GM18502 (cell line): Measurements from ENCODE around the gene SLC50A1.
A peak's percentile ranks its signal among the peaks of the same experiment; 100 is the strongest.

Experiments used
- ATAC-seq: cut with Tn5 transposase; IDR thresholded peaks from one replicate; pipeline ENCODE4 v1.9.1; 2021; ENCODE audit warnings: mild to moderate bottlenecking; ENCODE audit not compliant: unreplicated experiment, poor library complexity

Gene SLC50A1, protein sequence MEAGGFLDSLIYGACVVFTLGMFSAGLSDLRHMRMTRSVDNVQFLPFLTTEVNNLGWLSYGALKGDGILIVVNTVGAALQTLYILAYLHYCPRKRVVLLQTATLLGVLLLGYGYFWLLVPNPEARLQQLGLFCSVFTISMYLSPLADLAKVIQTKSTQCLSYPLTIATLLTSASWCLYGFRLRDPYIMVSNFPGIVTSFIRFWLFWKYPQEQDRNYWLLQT

DNA sequence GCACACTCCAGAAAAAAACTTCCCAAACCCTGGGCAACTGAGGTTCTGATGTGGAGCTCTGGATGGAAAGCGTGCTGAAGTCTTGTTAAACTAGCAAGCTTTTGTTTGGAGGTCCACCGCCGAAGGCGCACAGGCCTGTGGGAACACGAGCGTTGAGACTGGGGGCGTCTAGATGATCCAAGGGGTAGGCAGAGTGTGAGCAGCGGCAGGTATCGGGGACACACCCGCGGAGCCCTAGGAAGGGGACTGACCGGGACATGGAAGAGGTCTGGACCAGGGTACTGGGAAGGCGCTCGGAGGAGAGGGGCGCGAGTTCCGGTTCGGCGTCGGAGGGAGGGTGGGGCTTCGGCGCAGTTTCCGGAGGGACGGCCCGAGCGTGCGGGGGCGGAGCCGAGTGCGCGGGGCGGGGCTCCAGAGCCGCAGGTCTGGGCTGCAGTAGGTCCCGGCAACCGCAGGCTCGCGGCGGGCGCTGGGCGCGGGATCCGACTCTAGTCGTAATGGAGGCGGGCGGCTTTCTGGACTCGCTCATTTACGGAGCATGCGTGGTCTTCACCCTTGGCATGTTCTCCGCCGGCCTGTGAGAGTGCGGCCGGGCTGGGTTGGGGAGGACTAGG lies at the start of gene SLC50A1:
SLC50A1 (plus strand) TSS at position 438 of the 614 bp plus-strand sequence; CDS start at position 498, 60 bp downstream.
- peak; percentile 78 for ATAC-seq

DNA sequence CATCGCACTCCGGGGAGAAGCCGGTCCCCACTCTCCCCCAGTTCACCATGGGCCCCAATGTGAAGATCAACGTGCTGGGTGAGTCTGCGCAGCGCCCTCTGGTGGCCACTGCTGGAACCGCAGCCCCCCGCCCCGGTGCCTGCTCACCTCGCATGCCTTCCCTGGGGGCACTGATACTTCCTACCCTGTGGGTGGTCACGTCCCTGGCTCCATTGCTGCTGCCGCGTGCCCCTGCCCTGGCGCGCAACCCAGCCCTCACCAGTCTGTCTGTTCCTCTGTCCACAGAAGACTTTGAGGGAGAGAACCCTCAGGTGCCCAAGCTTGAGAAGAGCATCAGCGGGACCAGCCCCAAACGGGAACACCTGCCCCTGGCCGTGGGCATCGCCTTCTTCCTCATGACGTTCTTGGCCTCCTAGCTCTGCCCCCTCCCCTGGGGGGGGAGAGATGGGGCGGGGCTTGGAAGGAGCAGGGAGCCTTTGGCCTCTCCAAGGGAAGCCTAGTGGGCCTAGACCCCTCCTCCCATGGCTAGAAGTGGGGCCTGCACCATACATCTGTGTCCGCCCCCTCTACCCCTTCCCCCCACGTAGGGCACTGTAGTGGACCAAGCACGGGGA lies 49.4 kb upstream of the SLC50A1 start:
- no peak for ATAC-seq

DNA sequence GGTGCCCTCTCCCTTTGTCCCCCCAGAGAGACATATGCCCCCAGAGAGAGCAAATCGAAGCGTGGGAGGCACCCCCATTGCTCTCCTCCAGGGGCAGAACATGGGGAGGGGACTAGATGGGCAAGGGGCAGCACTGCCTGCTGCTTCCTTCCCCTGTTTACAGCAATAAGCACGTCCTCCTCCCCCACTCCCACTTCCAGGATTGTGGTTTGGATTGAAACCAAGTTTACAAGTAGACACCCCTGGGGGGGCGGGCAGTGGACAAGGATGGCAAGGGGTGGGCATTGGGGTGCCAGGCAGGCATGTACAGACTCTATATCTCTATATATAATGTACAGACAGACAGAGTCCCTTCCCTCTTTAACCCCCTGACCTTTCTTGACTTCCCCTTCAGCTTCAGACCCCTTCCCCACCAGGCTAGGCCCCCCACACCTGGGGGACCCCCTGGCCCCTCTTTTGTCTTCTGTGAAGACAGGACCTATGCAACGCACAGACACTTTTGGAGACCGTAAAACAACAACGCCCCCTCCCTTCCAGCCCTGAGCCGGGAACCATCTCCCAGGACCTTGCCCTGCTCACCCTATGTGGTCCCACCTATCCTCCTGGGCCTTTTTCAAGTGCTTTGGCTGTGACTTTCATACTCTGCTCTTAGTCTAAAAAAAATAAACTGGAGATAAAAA lies 48.7 kb upstream of the SLC50A1 start:
- no peak for ATAC-seq

- no peak for ATAC-seq
Observed at GRCh38 chr1:155091071-155092051, 44.3 kb upstream of the SLC50A1 start.

DNA sequence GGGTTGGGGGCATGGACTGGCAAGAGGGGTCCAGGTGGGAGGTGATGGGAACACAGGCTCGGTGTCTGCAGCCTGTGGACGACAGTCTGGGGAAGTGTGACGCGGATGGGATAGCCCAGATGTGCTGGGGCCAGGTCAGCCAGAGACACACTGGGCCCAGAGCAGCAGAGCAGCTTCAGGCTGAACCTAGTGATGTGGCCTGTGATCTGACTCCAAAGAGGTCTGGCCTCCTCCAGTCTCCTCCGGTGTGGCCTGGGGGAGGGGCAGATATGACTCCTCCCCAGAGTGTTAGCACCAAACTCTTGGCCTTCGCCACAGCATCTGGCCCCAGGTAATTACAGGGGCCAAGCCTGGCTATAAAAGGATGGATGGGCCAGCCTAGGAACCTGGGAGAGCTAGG lies 43.5 kb upstream of the SLC50A1 start:
- no peak for ATAC-seq

DNA sequence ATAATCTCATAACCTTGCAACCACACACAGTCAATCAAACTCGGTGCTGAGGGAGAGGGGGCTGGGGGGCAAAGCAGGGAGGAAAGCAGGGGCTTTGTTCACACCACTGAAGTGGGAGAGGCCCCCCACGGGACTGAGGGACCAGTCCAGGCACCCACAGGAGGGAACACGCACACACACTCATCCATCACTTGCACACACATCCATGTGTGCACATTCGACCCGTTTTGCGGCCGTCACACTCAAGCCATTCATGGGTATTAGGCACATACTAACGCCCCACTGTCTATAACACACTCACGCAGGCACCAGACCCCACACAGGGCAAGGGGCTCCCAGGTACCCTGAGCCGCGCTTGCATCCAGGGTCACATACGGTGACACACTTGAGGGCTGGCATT lies 43.0 kb upstream of the SLC50A1 start:
- no peak for ATAC-seq

GRCh38 chr1:155093911-155094621 lies 41.6 kb upstream of the SLC50A1 start:
- no peak for ATAC-seq

DNA sequence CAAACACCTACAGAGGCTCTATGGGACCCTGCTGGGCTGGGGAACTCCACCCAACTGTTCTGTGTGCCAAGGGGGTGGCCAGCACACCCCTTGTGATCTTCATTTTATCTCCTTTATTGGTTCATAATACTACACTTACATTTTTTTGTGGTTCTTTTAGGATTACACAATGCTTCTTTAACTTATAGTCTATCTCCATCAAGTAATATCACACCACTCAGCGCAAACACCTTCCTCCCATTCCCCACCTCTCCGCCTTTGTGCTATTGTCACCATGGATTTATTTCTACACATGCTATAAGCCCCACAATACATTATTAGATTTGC lies 41.1 kb upstream of the SLC50A1 start:
- ATAC-seq = no peak

GRCh38 chr1:155099331-155099730 lies 36.3 kb upstream of the SLC50A1 start:
- no peak for ATAC-seq

GRCh38 chr1:155103325-155103724 lies 32.3 kb upstream of the SLC50A1 start:
- no peak for ATAC-seq

GRCh38 chr1:155104605-155105534 lies 30.8 kb upstream of the SLC50A1 start:
- no peak for ATAC-seq

DNA sequence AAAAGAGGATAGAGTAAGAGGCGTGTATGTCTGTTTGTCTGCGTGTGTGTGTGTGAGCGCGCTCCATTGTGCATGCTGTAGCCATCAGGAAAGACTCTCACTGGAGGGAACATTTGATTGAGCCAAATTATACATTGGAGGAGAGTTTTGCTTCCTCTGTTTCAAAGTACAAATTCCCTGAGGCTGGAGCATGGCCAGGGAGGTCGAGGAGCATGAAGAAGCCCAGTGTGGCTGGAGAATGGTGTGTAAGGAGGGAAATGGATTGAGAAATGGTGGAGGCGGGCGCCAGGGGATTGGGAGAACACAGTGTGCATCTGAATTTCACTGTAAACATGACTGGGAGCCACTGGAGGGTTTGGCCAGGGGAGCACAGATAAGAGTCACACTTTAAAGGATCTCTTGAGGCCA lies 30.0 kb upstream of the SLC50A1 start:
- no peak for ATAC-seq

GRCh38 chr1:155106862-155107261 lies 28.8 kb upstream of the SLC50A1 start:
- no peak for ATAC-seq

DNA sequence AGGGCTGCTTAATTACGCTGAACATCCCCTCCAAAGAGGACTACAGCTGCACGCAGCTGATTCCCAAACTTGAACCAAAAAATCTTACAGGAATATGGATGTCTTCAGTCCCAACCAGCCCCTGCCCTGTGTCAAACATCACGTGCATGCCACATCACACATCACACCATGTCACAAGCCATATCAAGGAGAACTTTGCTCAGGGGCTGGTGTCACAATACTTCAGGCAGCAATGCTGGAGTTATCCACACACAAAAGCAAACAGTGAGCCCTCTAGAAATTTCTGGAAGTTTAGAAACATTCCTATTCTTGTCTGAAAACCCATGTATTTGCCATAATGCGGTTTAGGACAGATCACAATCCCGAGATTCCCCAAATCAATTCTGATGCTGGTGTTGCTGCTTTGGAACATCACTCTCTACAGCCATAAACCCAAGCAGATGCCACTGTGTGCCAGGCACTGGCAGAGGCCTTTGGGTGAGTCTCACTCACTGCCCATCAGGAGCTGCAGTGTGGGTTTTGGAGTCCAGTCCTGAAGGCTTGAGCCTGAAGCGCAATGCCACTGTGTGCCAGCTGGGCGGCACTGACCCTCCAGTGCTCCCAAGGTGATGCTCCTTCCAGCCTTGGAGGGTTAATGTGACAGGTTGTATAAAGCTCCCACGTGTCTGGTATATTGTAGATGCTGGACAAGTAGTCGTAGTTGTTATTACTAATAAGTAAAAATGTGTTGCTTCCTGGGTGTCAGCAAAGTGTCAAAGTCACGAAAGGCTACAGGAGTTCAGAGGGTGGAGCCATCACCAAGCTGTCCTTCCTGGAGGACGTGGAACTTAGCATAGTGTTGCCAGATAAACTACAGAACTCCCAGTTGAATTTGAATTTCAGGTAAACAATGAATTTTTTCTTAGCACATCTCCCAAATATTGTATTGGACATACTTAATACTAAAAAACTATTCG lies 28.1 kb upstream of the SLC50A1 start:
- no peak for ATAC-seq

DNA sequence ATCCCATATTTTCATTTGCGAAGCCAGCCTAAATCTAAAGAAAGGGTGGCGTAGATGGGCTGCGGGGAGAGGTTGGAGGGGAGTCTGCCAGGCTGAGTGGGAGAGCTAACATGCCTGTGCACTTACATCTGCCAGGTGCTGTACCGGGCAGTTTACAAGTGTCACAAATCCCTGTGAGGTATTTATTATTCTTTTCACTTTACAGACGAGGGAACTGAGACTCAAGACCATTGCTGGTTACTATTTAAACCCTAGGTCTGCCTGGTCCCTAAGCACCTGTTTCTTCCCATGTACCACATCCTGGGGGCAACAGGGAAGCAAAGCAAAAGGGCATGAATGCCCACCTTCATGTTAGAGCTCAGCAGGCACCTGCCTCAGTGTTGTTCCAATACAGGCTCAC lies 27.4 kb upstream of the SLC50A1 start:
- ATAC-seq = no peak

GRCh38 chr1:155110381-155110780 lies 25.3 kb upstream of the SLC50A1 start:
- no peak for ATAC-seq

- no peak for ATAC-seq
Observed at GRCh38 chr1:155110826-155111225, 24.8 kb upstream of the SLC50A1 start.
